Endothelial cell of umbilical vein (primary cell): ENCODE data around the gene TMEM273. TPM values are rescaled to one million over a fixed set of nuclear protein-coding genes. Genes with fewer than 3 reads are reported as not detected.

Source experiments
- BruUV-seq: library from RNA; stranded (reverse); fragments of 400-500 nt; replicated peaks from 2 replicates; lab custom pipeline; 2021; lab: Mats Ljungman, UMichigan
- CTCF ChIA-PET: fragments of 300-600, 350-600 bp; sonication (Branson Sonifier 250); formaldehyde crosslinking; loops from one replicate; lab custom pipeline; 2021; ENCODE audit warnings: antibody characterized with exemption, inconsistent platforms; lab: Charles Lee
- POLR2A ChIA-PET: fragments of 300-600, 350-600 bp; sonication (Branson Sonifier 250); formaldehyde crosslinking; loops from one replicate; lab custom pipeline; 2021; ENCODE audit warnings: antibody characterized with exemption, inconsistent platforms; lab: Charles Lee
- DNase-seq: peaks from one replicate; pipeline ENCODE4 v3.0.0-alpha.2; 2011; ENCODE audit warnings: low read depth, low spot score
- FAIRE-seq: peaks from 2 replicates; lab custom pipeline; 2011; peaks lifted over from hg19 to GRCh38; lab: Jason Lieb, UNC
- H2AFZ ChIP-seq: 2 replicates; pipeline ENCODE4 v1.6.0; 2012; ENCODE audit warnings: low read depth, low read length, control low read depth, inconsistent platforms
- H3K27ac ChIP-seq: 2 replicates; pipeline ENCODE4 v1.5.1; 2011; ENCODE audit warnings: low read depth, mild to moderate bottlenecking, control low read depth, low read length, moderate library complexity; ENCODE audit not compliant: insufficient read depth
- H3K27me3 ChIP-seq, 2 experiments: 2 replicates each; pipeline versions ENCODE4 v1.6.0 to v1.6.1; 2011; ENCODE audit warnings: low read length in 2 of 2, mixed read lengths in 1 of 2; ENCODE audit not compliant: control insufficient read depth in 2 of 2, insufficient read depth in 2 of 2
- H3K36me3 ChIP-seq, 2 experiments: 2 replicates in 1 of 2; 3 replicates in 1 of 2; pipeline ENCODE4 v1.5.1; 2011; ENCODE audit warnings: low read length in 2 of 2, mild to moderate bottlenecking in 1 of 2, moderate library complexity in 1 of 2; ENCODE audit not compliant: control insufficient read depth in 2 of 2, insufficient read depth in 2 of 2; ENCODE audit errors: extremely low read depth in 1 of 2
- H3K4me1 ChIP-seq: 3 replicates; pipeline ENCODE4 v1.5.1; 2011; ENCODE audit warnings: mild to moderate bottlenecking, low read length; ENCODE audit not compliant: control insufficient read depth, insufficient read depth; ENCODE audit errors: extremely low read depth
- H3K4me2 ChIP-seq: 2 replicates; pipeline ENCODE4 v1.6.1; 2011; ENCODE audit warnings: low read length, control low read depth, mixed read lengths; ENCODE audit not compliant: insufficient read depth
- H3K4me3 ChIP-seq, 3 experiments: fragments of 200-600 bp in 1 of 3; sonication (generic), shearing (Covaris generic) in 1 of 3; replicated peaks in 1 of 3; 2 replicates each; pipeline ENCODE4 v1.5.1; 2011 to 2016; ENCODE audit warnings: control low read depth in 3 of 3, low read length in 3 of 3, mild to moderate bottlenecking in 2 of 3, inconsistent platforms in 1 of 3, low read depth in 1 of 3, moderate library complexity in 1 of 3; ENCODE audit not compliant: insufficient read depth in 1 of 3
- H3K79me2 ChIP-seq: 2 replicates; pipeline ENCODE4 v1.6.0; 2012; ENCODE audit warnings: low read length, inconsistent platforms; ENCODE audit not compliant: control insufficient read depth, insufficient read depth
- H3K9ac ChIP-seq: replicated peaks from 2 replicates; pipeline ENCODE3; 2011; ENCODE audit warnings: low read length, control low read depth; ENCODE audit not compliant: insufficient read depth; ENCODE audit errors: extremely low read depth
- H3K9me1 ChIP-seq: replicated peaks from 3 replicates; pipeline ENCODE4 v1.6.0; 2011; ENCODE audit warnings: mild to moderate bottlenecking, low read length; ENCODE audit not compliant: control insufficient read depth, insufficient read depth; ENCODE audit errors: extremely low read depth
- H3K9me3 ChIP-seq: replicated peaks from 2 replicates; pipeline ENCODE4 v1.5.1; 2012; ENCODE audit warnings: low read length, inconsistent platforms; ENCODE audit not compliant: control insufficient read depth, insufficient read depth
- H4K20me1 ChIP-seq: replicated peaks from 2 replicates; pipeline ENCODE3; 2011; ENCODE audit warnings: mild to moderate bottlenecking, low read length; ENCODE audit not compliant: control insufficient read depth, insufficient read depth; ENCODE audit errors: extremely low read depth
- CTCF ChIP-seq, 2 donors: IDR thresholded peaks; 1 replicate in 1 of 2; 2 replicates in 1 of 2; pipeline ENCODE4 v1.5.1; 2011; ENCODE audit warnings: low read length in 2 of 2, mild to moderate bottlenecking in 2 of 2, moderate library complexity in 2 of 2, control low read depth in 1 of 2, inconsistent platforms in 1 of 2, low read depth in 1 of 2; ENCODE audit not compliant: insufficient read depth in 1 of 2; ENCODE audit errors: extremely low read depth in 1 of 2
- EZH2 ChIP-seq: IDR thresholded peaks from 2 replicates; pipeline ENCODE4 v1.6.1; 2012; ENCODE audit warnings: borderline replicate concordance, low read depth, mild to moderate bottlenecking, moderate library complexity, low read length, inconsistent platforms; ENCODE audit not compliant: severe bottlenecking
- FOS ChIP-seq: IDR thresholded peaks from 2 replicates; pipeline ENCODE4 v1.6.1; 2011; ENCODE audit warnings: mild to moderate bottlenecking, low read length, moderate library complexity, borderline replicate concordance; ENCODE audit not compliant: insufficient read depth
- GATA2 ChIP-seq: IDR thresholded peaks from 2 replicates; pipeline ENCODE4 v1.7.0; 2011; ENCODE audit warnings: low read depth, mild to moderate bottlenecking, moderate library complexity, mixed read lengths, low read length; ENCODE audit not compliant: insufficient read length, insufficient read depth
- JUN ChIP-seq: IDR thresholded peaks from 2 replicates; pipeline ENCODE4 v1.6.1; 2011; ENCODE audit warnings: borderline replicate concordance, low read depth; ENCODE audit not compliant: insufficient read length, insufficient read depth
- MAX ChIP-seq: IDR thresholded peaks from 2 replicates; pipeline ENCODE4 v1.6.1; 2011; ENCODE audit not compliant: insufficient read depth, insufficient read length
- MYC ChIP-seq: IDR thresholded peaks from one replicate; pipeline ENCODE4 v1.6.1; 2011; ENCODE audit warnings: mild to moderate bottlenecking, low read depth, low read length
- POLR2AphosphoS5 ChIP-seq: IDR thresholded peaks from 2 replicates; pipeline ENCODE4 v1.6.1; 2012; ENCODE audit warnings: low read depth, mild to moderate bottlenecking, control low read depth, low read length, moderate library complexity; ENCODE audit not compliant: insufficient read depth
- dilution Hi-C: fragments of 300-500 bp; cut with MboI; formaldehyde crosslinking; loops from one replicate; pipeline ENCODE4 v1.15.0; 2019; ENCODE audit warnings: low sequenced_read_pairs; ENCODE audit not compliant: extremely low pct_ligation_motif_present
- intact Hi-C: fragments of 100-400 bp; cut with micrococcal nuclease; formaldehyde crosslinking; loops from one replicate; pipeline ENCODE4 v1.10.0; 2022
- polyA plus RNA-seq, 4 experiments: library from polyadenylated mRNA; depleted of rRNA in 3 of 4; stranded (reverse) in 3 of 4; unstranded in 1 of 4; fragments of >200 nt; gene quantifications; 2 replicates each; pipeline versions ENCODE4 v1.2.1 to v1.2.3, GENCODE V29; 2011 to 2012; ENCODE audit warnings: missing spikeins in 1 of 4
- total RNA-seq: library from RNA; stranded (reverse); gene quantifications from 2 replicates; pipeline ENCODE4 v1.2.3, GENCODE V29; 2021

The TMEM273 gene
- total and polyA plus RNA-seq, 2 donors (not counting 3 experiments of a cell fraction or from before 2014, with no cell fraction given) = 1.9 to 3.7 TPM

DNA sequence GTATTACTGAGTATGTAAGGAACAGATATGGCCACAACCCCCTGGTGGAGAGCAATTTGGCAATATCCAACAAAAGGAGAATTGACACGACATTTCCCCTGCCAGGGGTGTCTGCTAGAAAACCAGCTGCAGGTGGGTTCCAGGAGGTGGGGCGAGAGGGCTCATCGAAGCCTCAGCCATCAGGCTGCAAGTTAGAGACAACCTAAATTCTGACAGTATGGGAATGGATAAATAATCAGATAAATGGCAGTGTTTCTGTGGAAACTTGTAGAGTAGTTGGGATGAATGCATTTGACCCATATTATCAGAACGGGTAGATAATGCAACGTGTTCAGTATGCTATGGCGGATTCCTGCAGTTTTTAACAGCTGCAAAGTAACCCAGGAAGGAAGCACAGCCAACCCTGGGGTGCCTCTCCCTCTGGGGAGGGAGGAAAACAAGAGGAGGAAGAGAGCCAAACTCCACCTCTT lies 3.5 kb downstream of the TMEM273 start:
- Histone ChIP-seq H3K9me3 (no peaks in the 10 kb centered on the region), H3K27me3 (peaks cover 0 to 5% of the 10 kb centered on the region in 2 experiments), H3K4me1 (peaks cover 16% of the 10 kb centered on the region), H3K27ac (no peak overlapping the region), H3K4me3 (no peak overlapping the region), H4K20me1 (no peaks in the 10 kb centered on the region), H3K4me2 (no peak overlapping the region), H3K9ac (no peak overlapping the region), H3K9me1 (no peaks in the 10 kb centered on the region), H2AFZ (no peak overlapping the region), H3K36me3 (no peaks in the 10 kb centered on the region), H3K79me2 (no peaks in the 10 kb centered on the region)
- FAIRE-seq (no peak), DNase-seq (no peak)
- POLR2A ChIA-PET = no interaction called here
- CTCF ChIA-PET = no interaction called here
- TF ChIP-seq POLR2AphosphoS5 (no peak), MAX (no peak), MYC (no peak), CTCF (IDR thresholded peaks at IDR 0.05; ENCODE audit: extremely low read depth in 1 of 2, insufficient read depth in 1 of 2, low read depth in 1 of 2, low read length in 2 of 2) (no peak), FOS (no peak), GATA2 (no peak), JUN (no peak), EZH2 (no peak)
- BruUV-seq = no TSS peak
- intact Hi-C loops (loop anchor here (10.0 kb wide), 1 partner anchor 350 kb away; the partner anchor contains the start of gene ERCC6), dilution Hi-C loops (no loop called here)
